ENCODE results near the gene FREM3.

DNA sequence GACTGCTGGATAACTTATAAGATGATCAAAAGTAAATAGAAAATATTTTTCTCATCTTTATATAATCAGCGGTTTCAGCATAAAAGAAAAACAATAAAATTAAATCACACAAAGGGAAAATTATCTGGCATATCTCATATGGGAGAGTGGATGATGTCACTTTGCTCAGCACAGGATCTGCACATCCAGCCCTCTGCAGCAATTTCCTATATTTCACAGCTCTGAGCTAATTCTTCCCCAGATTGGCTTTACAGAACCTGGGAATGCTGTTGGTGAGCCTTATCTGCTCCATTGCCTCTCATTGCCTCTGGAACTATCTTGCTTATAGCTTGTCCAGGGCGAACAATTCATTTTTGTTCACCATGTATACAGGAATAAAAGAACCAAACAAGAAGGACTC is 21.0 kb downstream of the FREM3 start:
- TF ChIP-seq, protein P1, sequence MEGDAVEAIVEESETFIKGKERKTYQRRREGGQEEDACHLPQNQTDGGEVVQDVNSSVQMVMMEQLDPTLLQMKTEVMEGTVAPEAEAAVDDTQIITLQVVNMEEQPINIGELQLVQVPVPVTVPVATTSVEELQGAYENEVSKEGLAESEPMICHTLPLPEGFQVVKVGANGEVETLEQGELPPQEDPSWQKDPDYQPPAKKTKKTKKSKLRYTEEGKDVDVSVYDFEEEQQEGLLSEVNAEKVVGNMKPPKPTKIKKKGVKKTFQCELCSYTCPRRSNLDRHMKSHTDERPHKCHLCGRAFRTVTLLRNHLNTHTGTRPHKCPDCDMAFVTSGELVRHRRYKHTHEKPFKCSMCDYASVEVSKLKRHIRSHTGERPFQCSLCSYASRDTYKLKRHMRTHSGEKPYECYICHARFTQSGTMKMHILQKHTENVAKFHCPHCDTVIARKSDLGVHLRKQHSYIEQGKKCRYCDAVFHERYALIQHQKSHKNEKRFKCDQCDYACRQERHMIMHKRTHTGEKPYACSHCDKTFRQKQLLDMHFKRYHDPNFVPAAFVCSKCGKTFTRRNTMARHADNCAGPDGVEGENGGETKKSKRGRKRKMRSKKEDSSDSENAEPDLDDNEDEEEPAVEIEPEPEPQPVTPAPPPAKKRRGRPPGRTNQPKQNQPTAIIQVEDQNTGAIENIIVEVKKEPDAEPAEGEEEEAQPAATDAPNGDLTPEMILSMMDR (IDR thresholded peaks at IDR 0.05), result no peak
- no peak for TF ChIP-seq CREM (CRISPR knock-in tag; IDR thresholded peaks at IDR 0.05)
- TF ChIP-seq, protein P2, sequence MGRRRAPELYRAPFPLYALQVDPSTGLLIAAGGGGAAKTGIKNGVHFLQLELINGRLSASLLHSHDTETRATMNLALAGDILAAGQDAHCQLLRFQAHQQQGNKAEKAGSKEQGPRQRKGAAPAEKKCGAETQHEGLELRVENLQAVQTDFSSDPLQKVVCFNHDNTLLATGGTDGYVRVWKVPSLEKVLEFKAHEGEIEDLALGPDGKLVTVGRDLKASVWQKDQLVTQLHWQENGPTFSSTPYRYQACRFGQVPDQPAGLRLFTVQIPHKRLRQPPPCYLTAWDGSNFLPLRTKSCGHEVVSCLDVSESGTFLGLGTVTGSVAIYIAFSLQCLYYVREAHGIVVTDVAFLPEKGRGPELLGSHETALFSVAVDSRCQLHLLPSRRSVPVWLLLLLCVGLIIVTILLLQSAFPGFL (CRISPR knock-in tag; IDR thresholded peaks at IDR 0.05; ENCODE audit: borderline replicate concordance), result no peak
- TF ChIP-seq KAT7 (CRISPR knock-in tag; IDR thresholded peaks at IDR 0.05; ENCODE audit: borderline replicate concordance), result no peak
- no peak for TF ChIP-seq ZNF423 (CRISPR knock-in tag; IDR thresholded peaks at IDR 0.05)
- no peak for TF ChIP-seq CBFB (CRISPR knock-in tag; IDR thresholded peaks at IDR 0.05; ENCODE audit: low read depth)
- no peak for TF ChIP-seq ETV6 (CRISPR knock-in tag; IDR thresholded peaks at IDR 0.05)
- no peak for TF ChIP-seq NR3C1 (CRISPR knock-in tag; conservative IDR thresholded peaks at IDR 0.05; ENCODE audit: low read depth)
- no peak for TF ChIP-seq ZNF219 (CRISPR knock-in tag; IDR thresholded peaks at IDR 0.05; ENCODE audit: borderline replicate concordance)
- TF ChIP-seq, protein P3, sequence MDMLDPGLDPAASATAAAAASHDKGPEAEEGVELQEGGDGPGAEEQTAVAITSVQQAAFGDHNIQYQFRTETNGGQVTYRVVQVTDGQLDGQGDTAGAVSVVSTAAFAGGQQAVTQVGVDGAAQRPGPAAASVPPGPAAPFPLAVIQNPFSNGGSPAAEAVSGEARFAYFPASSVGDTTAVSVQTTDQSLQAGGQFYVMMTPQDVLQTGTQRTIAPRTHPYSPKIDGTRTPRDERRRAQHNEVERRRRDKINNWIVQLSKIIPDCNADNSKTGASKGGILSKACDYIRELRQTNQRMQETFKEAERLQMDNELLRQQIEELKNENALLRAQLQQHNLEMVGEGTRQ (CRISPR knock-in tag; IDR thresholded peaks at IDR 0.05), result no peak
- TF ChIP-seq, protein P4, sequence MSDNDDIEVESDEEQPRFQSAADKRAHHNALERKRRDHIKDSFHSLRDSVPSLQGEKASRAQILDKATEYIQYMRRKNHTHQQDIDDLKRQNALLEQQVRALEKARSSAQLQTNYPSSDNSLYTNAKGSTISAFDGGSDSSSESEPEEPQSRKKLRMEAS (CRISPR knock-in tag; IDR thresholded peaks at IDR 0.05), result no peak
- TF ChIP-seq TEAD4 (CRISPR knock-in tag; IDR thresholded peaks at IDR 0.05), result no peak
